ENCODE data around the gene ELOVL6.
"Not testable (repeated sequence)": the region's sequence is repeated elsewhere in the genome, so short reads cannot be mapped to it uniquely, and the experiment has no call there.

Gene ELOVL6, protein sequence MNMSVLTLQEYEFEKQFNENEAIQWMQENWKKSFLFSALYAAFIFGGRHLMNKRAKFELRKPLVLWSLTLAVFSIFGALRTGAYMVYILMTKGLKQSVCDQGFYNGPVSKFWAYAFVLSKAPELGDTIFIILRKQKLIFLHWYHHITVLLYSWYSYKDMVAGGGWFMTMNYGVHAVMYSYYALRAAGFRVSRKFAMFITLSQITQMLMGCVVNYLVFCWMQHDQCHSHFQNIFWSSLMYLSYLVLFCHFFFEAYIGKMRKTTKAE

DNA sequence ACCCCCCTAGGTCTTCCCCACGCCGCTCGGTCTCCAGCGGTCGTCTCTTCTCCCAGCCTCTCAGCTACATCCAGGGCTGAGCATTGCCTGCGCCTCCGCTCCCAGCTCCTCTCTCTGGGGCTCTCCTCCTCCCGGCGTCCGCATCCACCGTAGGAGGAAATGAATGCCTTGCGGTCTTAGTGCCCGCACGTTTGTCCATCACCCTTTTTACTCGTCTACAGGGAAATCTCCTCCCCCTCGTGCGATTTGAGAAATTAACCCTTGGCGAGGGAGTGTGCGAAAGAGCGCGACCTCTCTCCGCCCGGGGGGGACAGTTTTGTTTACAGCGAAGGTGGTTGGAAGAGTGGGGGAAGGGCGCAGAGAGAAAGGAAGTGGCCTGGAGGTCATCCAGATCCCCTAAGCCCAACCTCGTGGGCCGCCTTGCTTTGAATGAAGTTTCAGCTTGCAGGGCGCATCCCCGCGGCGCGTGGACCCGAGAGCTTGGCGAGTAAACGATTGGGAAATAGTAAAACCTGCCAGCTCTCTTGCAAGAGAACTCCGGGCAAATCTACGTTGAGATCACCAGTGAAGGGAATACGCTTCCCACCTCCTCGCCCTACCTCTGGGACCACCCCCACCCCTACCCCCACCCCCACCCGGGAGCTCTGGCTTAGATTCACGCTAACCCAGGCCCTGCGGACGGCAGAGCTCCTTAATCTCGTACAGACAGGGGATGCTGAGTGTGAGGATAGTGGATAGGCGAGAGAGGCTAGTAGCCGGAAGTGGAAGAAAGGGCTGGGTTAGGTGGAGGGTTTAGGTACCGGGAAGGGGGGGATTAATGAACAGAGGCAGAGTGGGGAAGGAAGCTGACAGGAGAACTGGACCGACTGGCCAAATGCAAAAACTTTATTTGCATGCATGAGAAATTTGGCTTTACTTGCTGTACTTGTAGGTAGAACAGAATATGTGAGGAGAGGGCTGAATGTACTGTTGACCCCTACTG is at the start of gene ELOVL6:
Gene ELOVL6, minus strand, starts transcription at position 181 of the 982 bp plus-strand sequence. CDS start 280 bp downstream, outside the sequence.
- DNase-seq: peak; percentile 39

DNA sequence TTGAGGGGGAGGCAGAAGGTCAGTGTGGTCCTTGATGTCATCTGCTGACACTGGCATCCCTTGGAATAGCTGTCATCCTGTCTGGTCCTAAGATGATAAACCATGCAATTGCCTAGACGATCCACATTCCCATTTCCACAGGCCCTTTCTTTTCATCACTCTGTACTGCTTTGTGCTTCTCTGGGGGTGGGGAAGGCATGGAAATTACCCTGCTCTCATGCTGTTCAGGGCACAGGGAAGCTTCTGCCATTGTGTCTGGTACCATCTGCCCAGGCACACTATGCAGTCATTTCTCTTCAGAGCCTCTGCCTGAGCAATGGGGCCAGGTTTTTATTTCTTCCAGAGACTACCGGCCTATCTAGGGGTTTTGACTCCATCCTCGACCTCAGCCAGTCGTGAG is 49.7 kb upstream of the ELOVL6 start:
- DNase-seq: no peak

DNA sequence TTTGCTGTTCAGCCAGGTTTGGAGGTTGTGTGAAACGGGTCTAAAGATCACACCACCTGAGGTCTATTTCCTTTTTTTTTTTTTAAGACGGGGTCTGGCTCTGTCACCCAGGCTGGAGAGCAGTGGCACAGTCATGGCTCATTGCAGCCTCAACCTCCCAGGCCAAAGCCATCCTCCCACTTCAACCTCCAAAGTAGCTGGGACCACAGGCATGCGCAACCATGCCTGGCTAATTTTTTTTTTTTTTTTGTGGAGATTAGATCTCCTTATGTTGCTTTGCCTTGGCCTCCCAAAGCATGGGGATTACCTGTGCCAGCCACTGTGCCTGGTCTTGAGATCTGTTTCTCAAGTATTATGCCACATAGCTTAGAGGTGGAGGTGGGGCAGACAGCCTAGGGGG is 49.2 kb upstream of the ELOVL6 start:
- no peak for DNase-seq

DNA sequence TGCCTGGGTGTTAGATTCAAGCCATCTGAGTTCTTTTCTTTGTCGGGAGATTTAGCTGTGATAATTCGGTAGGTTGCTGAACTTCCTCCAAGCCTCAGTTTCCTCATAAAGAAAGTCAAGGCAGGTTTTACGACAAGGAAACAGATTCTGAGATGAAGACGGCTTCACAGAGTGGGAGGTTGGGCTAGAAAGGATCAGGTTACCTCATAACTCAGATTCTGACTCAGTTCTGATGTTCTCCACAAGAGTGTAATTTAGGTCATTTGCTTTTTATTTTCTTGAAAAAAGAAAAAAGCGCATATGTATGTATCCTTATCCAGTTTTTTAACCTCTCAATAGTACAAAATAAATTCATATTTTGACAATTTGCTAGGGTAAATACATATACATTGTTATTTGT is 47.2 kb upstream of the ELOVL6 start:
- DNase-seq: no peak

DNA sequence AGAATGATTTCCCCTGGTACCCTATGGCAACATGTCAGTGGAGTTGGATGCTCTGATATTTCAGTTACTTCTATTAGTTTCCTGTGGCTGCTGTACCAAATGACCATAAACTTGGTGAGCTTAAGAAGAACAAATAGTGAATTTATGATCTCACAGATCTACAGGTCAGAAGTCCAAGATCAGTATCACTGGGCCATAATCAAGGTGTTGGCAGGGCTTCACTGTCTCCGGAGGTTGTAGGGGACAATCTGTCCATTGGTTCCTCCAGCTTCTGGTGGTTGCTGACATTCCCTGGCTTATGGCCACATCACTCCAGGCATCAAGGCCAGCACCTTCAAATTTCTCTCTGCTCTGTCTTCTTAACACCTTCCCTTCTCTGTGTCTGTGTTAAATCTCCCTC is 37.9 kb upstream of the ELOVL6 start:
- DNase-seq: no peak

DNA sequence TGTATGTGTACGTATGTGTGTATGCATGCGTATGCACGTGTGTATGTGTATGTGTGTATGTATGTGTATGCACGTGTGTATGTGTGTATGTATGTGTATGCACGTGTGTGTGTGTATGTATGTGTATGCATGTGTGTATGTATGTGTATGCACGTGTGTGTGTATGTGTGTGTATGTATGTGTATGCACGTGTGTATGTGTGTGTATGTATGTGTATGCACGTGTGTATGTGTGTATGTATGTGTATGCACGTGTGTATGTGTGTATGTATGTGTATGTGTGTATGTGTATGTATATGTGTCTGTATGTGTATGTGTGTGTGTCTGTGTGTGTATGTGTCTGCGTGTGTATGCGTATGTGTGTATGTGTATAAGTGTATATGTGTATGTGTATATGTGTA is 35.2 kb upstream of the ELOVL6 start:
- not testable (repeated sequence) for DNase-seq

DNA sequence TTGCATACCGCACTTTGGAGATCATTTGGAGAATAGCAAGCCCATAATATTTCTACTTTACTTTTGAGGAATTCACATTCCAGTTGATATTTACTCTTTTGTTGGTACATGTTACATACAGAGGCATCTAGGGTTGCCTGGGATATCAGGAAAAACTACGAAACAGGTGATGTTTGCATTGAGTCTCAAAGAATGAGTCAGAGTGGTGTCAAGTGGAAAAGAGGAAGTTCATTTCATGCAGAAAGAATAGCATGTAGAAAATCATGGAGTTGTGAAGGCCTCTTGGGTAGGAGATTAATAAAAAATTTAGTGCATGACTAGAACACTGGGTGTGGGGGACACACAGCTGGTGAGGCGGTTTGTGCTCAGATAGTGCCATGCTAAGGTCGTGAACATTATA is 33.5 kb upstream of the ELOVL6 start:
- DNase-seq: no peak

DNA sequence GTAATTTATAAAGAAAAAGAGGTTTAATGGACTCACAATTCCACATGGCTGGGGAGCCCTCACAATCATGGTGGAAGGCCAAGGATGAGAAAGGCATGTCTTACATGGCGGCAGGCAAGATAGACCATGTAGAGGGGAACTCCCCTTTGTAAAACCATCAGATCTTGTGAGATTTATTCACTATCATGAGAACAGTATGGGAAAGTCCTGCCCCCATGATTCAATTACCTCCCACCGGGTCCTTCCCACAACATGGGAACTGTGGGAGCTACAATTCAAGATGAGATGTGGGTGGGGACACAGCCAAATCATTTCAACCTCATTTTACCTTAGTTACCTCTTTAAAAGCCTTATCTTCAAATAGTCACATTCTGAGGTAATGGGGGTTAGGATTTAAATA is 30.9 kb upstream of the ELOVL6 start:
- DNase-seq: no peak

DNA sequence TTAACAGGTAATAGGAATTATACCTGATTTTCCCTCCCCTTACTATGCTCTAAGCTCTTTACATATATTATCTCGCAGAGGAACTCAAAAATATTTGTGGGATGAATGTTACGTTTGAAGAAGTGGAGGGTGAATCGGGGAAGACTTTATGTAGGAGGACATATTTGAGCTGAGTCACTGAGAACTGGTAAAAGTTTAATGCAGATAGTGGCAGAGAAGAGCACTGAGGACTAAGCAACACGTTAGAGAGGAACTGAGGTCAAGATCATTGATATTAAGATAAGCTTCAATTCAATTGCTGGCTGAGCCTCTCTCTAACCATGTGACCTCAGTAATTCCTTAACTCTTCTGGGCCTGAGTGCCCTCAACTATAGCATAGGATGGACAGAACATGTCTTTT is 26.4 kb upstream of the ELOVL6 start:
- no peak for DNase-seq

DNA sequence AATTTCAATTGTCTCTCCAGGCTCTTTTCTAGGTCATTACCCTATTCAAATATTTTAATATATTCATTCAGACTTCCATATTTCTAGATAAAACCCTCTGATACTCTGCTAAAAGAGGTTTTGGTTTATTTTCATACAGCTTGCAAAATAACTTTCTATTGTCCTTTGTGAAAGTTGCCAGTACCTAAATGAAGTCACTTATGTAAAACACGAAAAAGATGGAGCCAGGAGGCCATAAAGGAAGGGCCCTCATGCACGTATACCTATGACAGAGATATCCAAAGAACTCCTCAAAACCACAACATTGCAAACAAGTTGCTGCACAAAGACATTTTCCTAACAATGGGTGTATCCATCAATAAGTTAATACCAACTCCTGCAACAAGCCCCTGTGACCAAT is 25.7 kb upstream of the ELOVL6 start:
- no peak for DNase-seq

DNA sequence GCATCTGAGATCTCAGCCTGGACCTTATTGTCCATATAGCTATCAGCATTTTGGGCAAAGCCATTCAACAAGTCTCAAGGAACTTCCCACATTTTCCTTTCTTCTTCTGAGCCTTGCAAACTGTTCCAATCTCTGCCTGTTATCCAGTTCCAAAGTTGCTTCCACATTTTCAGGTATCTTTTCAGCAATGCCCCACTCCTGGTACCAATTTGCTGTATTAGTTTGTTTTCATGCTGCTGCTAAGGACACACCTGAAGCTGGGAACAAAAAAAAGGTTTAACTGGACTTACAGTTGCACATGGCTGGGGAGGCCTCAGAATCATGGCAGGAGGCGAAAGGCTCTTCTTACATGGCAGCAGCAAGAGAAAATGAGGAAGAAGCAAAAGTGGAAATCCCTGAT is 20.5 kb upstream of the ELOVL6 start:
- not testable (repeated sequence) for DNase-seq

DNA sequence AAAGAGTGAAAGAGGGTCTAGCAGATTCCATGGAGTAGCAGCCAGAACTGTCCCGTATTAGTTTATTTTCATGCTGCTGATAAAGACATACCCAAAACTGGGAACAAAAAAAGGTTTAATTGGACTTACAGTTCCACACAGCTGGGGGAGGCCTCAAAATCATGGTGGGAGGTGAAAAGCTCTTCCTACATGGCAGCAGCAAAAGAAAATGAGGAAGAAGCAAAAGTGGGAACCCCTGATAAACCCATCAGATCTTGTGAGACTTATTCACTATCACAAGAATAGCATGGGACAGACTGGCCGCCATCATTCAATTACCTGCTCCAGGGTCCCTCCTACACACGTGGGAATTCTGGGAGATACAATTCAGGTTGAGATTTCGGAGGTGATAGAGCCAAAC is 18.8 kb upstream of the ELOVL6 start:
- DNase-seq: not testable (repeated sequence)

DNA sequence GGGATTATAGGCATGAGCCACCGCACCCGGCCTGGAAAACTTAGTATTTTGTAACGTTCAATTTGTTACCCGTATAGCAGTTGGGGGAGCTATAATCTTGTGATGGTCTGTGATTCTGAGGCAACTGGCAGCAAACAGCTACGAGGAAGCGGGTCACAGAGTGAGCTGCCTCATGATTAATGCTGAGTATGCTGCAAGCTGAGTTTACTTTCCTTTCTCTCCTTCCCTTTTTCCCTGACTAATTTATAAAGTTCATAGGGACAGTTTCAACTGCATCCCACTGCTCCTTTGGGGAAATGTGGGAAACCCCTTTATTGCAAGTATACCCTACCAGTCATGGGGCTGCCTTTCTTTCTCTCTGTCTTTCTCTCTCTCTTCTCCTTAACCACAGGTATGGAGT is 17.7 kb upstream of the ELOVL6 start:
- no peak for DNase-seq

DNA sequence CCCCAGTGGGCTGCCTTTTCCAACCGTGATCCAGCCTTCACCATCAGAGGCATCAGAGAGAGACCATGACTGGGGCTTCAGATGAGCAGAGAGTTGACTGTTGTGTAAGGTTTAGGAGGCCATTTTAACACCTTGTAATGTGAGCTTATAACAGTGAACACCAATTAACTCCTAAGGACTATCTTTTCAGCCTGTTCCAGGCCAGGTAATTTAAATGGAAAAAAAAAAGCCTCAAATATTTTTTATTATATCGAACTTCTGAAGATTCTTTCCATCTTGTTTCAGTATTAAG is 13.3 kb upstream of the ELOVL6 start:
- DNase-seq: no peak

DNA sequence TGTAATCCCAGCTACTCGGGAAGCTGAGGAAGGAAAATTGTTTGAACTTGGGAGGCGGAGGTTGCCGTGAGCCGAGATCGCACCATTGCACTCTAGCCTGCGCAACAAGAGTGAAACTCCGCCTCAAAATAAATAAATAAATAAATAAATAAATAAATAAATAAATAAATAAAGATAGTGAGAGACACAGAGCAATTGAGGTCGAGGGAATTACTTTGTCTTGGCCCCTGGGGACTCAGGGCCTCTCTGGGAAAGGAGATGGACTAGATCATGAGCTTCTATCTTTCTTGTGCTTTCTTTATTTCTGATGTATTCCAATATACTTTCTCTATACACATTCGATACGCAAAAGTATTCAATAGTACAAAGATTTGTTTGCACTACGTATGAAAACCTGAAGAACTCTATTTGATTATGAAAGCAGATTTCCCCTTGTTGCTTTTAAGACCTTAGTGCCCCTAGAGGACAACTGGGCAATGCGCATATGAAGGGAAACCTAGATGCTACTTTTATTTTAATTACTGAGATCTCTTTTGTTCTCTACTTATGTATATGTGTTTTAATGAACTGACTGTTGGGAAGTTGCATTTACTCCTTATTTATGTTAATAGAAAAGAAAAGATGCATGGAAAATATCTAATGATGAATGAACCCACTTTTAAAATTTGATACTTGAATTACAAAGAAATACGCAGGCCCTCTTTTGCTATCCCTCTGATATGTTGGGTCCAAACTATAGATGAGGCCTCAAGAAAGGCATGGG is 12.8 kb upstream of the ELOVL6 start:
- DNase-seq: peak; percentile 44

DNA sequence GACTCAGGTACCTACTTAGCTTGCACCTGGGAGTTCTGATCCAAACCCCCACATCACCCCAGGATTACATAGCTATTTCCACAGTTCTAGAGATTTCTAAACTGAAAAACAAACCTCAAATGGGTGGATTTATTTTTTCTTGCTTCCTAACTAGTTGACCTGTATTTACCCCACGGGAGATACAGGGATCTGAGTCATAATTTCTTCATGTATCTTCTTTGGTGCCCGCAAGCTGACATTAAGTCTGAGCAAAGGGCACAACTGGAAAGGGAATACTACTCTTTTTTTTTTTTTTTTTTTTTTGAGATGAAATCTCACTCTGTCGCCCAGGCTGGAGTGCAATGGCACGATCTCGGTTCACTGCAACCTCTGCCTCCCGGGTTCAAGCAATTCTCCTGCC is 10.0 kb upstream of the ELOVL6 start:
- DNase-seq: no peak

DNA sequence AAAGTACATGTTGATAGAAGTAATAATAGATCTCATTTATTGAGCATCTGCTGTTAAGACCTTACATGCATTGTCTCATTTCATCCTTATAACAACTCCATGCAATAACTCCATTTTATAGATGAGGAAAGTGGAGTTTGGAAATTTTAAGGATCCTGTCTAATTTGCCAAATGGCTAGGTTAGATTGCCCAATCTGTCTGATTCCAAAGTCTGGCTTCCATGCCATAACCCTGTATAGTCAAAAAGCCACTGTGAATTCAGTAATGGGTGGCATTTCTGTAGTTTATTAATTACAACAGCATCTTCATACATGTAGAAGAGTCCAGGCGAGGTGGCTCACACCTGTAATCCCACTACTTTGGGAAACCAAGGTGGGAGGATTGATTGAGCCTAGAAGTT is 8.8 kb upstream of the ELOVL6 start:
- DNase-seq: no peak

DNA sequence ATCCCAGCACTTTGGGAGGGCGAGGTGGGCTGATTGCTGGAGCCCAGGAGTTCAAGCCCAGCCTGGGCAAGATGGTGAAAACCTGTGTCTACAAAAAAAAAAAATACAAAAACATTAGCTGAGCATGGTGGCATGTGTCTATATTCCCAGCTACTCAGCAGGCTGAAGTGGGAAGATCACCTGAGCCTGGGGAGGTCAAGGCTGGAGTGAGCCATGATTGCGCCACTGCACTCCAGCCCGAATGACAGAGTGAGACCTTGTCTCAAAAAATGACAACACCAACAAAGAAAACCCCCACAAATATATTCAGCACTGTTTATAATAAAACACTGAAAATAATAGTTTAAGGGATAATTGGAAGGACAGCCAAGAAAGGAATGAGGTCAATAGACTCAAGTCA is 3.6 kb upstream of the ELOVL6 start:
- DNase-seq: no peak

DNA sequence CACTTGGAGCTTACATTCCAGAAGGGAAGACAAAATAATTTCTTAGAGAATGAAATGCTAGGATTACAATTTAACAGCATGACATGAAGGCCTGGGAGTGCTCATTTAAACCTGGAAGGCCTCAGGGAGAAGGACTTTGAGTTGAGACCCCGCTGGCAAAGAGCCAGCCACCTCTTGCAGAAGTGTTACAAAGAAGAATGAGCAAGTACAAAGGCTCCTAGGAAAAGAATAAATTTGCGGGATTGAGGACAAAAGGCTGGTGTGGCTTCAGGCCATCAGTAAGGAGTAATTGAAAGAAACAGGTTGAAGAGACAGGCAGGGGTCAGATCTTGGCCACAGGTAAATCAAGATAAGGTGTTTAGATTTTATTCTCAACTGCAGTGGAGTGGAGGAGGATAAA is 3.1 kb upstream of the ELOVL6 start:
- DNase-seq: no peak

DNA sequence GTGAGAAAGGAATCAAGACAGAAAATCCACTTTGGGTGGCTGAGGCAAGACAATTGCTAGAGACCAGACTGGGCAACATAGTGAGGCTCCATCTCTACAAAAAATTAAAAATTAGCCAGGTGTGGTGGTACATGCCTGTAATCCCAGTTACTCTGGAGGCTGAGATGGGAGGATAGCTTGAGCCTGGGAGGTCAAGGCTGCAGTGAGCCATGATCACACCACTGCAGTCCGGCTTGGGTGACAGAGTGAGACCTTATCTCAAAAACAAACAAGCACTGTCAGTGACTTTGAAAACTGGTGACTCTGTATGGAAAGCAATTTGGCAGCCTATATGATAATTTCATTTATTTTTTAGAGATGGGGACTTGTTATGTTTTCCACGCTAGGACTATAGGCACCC is 2.3 kb upstream of the ELOVL6 start:
- DNase-seq: no peak

DNA sequence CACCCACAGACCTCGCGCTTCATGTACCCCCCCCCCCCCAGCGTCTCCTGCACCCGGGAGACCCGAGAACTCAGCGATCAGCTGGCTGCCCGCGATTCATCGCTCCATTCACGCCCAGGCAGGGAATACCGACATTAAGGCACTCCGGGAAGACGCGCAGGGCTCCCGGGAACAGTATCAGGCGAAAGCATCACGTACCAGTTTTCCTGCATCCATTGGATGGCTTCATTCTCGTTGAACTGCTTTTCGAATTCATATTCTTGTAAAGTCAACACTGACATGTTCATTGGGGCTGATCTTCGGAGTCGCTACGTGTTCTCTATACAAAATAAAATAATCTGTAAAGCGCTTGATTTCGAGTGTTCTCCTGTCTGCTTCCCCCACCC is 373 bp downstream of the ELOVL6 start:
- DNase-seq: no peak

DNA sequence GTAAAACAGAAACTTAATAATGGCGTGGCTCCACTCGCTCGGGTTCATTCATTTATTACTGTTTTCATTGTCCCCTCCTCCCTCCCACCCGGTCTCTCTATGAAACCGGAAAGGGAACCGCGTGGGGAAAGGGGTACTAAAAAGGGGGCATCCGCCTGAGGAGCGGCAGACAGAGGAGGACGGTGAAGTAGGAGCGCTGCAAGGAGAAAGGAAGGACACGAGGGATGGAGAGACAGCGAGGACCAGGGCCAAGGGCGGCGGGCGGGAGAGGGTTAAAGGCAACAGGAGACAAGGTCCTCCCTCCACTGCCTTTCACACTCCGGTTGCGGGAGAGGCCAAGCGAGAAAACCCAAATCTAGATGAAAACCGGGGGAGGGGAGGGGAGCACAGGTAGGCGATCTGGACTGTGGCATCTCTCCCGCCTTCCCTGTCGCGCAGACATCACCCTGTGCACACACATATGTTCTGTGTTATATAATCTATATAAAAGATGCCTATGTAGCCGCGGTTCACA is 829 bp downstream of the ELOVL6 start:
- peak; percentile 41 for DNase-seq

DNA sequence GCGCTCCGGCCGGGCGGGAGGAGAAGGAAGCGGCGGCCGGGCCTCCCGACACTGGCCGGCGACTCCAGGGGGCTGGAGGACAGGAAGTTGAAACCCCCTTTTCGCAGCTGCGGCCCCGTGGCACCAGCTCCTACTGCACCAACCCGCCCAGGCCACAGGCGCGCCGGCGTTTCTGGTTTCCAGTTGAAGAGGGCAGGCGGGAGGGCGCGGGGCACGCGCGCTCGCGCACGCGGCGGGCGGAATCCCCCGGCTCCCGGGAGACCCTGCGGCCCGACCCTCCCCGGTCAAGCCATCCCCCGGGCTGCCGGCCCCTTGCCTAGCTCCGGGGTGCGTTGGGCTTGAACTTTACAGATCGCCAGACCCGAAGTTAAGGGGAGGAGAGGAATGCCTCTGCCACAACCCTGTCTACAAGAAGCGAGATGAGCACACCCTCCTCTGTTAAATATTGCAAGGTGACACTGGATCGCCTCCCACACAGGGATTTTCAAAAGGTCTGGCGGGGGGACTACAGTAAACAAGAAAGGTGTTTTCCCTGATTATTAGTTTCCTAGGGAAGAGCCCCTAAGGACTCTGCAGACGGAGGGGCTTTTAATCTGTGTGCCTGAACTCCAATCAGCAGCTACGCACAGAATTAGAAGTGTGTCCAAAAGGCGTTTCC is 1.4 kb downstream of the ELOVL6 start:
- DNase-seq: peak; percentile 71
